Sigmoid colon (tissue), 3 donors: ENCODE data around the gene ABI1.

ENCODE experiments used
- CTCF ChIP-seq, 4 experiments: fragments of 450-650 bp in 3 of 4; fragments of 200-600 bp in 1 of 4; IDR thresholded peaks; one replicate each; pipeline ENCODE4 v1.5.1; 2016 to 2019; ENCODE audit warnings: antibody characterized with exemption in 4 of 4, mild to moderate bottlenecking in 3 of 4, moderate library complexity in 2 of 4
- POLR2A ChIP-seq, 2 donors: fragments of 450-650 bp; IDR thresholded peaks; one replicate each; pipeline ENCODE4 v1.6.1; 2016; ENCODE audit warnings: antibody characterized with exemption in 2 of 2, mild to moderate bottlenecking in 2 of 2, moderate library complexity in 2 of 2

GRCh38 chr10:26854524-26854923 is 6.2 kb downstream of the ABI1 start:
- TF ChIP-seq CTCF (IDR thresholded peaks at IDR 0.05) (no peak), POLR2A (IDR thresholded peaks at IDR 0.05) (no peak)
